ENCODE results near the gene ART1. TPM values are rescaled to one million over a fixed set of nuclear protein-coding genes. Genes with fewer than 3 reads are reported as not detected.
A peak's percentile ranks its signal among the peaks of the same experiment; 100 is the strongest.
"Not testable (repeated sequence)": the region's sequence is repeated elsewhere in the genome, so short reads cannot be mapped to it uniquely, and the experiment has no call there.

Gene ART1
- total RNA-seq = not detected

- Mint-ChIP-seq H3K36me3 (ENCODE audit: insufficient read depth) (no peaks in the 10 kb centered on the region), H3K27me3 (ENCODE audit: low read depth) (peaks cover 44% of the 10 kb centered on the region)
- no peak for ATAC-seq
Observed at GRCh38 chr11:3644817-3645235, at the start of gene ART1. Gene ART1, plus strand, starts transcription at chr11:3645128. Its CDS starts 14,086 bp downstream, at chr11:3659214.

GRCh38 chr11:3597743-3598142 lies 47.2 kb upstream of the ART1 start:
- H3K27me3 Mint-ChIP-seq (ENCODE audit: low read depth); H3K9me3 Mint-ChIP-seq; H3K4me3 Mint-ChIP-seq; H3K4me1 Mint-ChIP-seq (ENCODE audit: low read depth); ATAC-seq; H3K36me3 Mint-ChIP-seq (ENCODE audit: insufficient read depth); DNase-seq: not testable (repeated sequence)

More at GRCh38 chr11:3644817-3645235, at the start of gene ART1:
- DNase-seq = no peak
- Mint-ChIP-seq H3K9me3 (no peaks in the 10 kb centered on the region), H3K4me3 (no peak within 1 kb of the TSS), H3K4me1 (ENCODE audit: low read depth) (peaks cover 5% of the 10 kb centered on the region)

GRCh38 chr11:3600201-3600600 lies 44.7 kb upstream of the ART1 start:
- not testable (repeated sequence) for H3K4me3 Mint-ChIP-seq, ATAC-seq

GRCh38 chr11:3604167-3604566 lies 40.8 kb upstream of the ART1 start:
- Mint-ChIP-seq H3K36me3 (ENCODE audit: insufficient read depth) (no peaks in the 10 kb centered on the region), H3K9me3 (no peaks in the 10 kb centered on the region), H3K4me1 (ENCODE audit: low read depth) (no peaks in the 10 kb centered on the region), H3K4me3 (no peak overlapping the region), H3K27me3 (ENCODE audit: low read depth) (no peaks in the 10 kb centered on the region)
- DNase-seq (no peak), ATAC-seq (no peak)

More at GRCh38 chr11:3600201-3600600, 44.7 kb upstream of the ART1 start:
- not testable (repeated sequence) for H3K9me3 Mint-ChIP-seq; H3K27me3 Mint-ChIP-seq (ENCODE audit: low read depth); DNase-seq; H3K4me1 Mint-ChIP-seq (ENCODE audit: low read depth); H3K36me3 Mint-ChIP-seq (ENCODE audit: insufficient read depth)

GRCh38 chr11:3605283-3605662 lies 39.7 kb upstream of the ART1 start:
- no peaks in the 10 kb centered on the region for H3K4me1 Mint-ChIP-seq (ENCODE audit: low read depth)
- no peak overlapping the region for H3K4me3 Mint-ChIP-seq
- H3K9me3 Mint-ChIP-seq = no peaks in the 10 kb centered on the region
- ATAC-seq (no peak), DNase-seq (no peak)
- no peaks in the 10 kb centered on the region for H3K27me3 Mint-ChIP-seq (ENCODE audit: low read depth)
- H3K36me3 Mint-ChIP-seq (ENCODE audit: insufficient read depth) = no peaks in the 10 kb centered on the region

- no peaks in the 10 kb centered on the region for H3K9me3 Mint-ChIP-seq
- H3K4me3 Mint-ChIP-seq = no peak overlapping the region
- no peaks in the 10 kb centered on the region for H3K36me3 Mint-ChIP-seq (ENCODE audit: insufficient read depth)
- ATAC-seq = no peak
- H3K27me3 Mint-ChIP-seq (ENCODE audit: low read depth) = no peaks in the 10 kb centered on the region
- DNase-seq = no peak
- H3K4me1 Mint-ChIP-seq (ENCODE audit: low read depth) = no peaks in the 10 kb centered on the region
Observed at GRCh38 chr11:3605771-3606203, 39.1 kb upstream of the ART1 start.

- DNase-seq (no peak), ATAC-seq (no peak)
- H3K4me1 Mint-ChIP-seq (ENCODE audit: low read depth) = peaks cover 10% of the 10 kb centered on the region
- H3K4me3 Mint-ChIP-seq = no peak overlapping the region
- no peaks in the 10 kb centered on the region for H3K36me3 Mint-ChIP-seq (ENCODE audit: insufficient read depth)
- H3K9me3 Mint-ChIP-seq = no peaks in the 10 kb centered on the region
- no peaks in the 10 kb centered on the region for H3K27me3 Mint-ChIP-seq (ENCODE audit: low read depth)
Observed at GRCh38 chr11:3609416-3610265, 35.3 kb upstream of the ART1 start.

GRCh38 chr11:3610846-3611245 lies 34.1 kb upstream of the ART1 start:
- DNase-seq (no peak), ATAC-seq (no peak)
- H3K4me1 Mint-ChIP-seq (ENCODE audit: low read depth) = peaks cover 13% of the 10 kb centered on the region
- peaks cover 2% of the 10 kb centered on the region for H3K27me3 Mint-ChIP-seq (ENCODE audit: low read depth)
- no peak overlapping the region for H3K4me3 Mint-ChIP-seq
- no peaks in the 10 kb centered on the region for H3K36me3 Mint-ChIP-seq (ENCODE audit: insufficient read depth)
- no peaks in the 10 kb centered on the region for H3K9me3 Mint-ChIP-seq

GRCh38 chr11:3611976-3612678 lies 32.8 kb upstream of the ART1 start:
- DNase-seq = no peak
- no peaks in the 10 kb centered on the region for H3K36me3 Mint-ChIP-seq (ENCODE audit: insufficient read depth)
- H3K9me3 Mint-ChIP-seq = no peaks in the 10 kb centered on the region
- peaks cover 13% of the 10 kb centered on the region for H3K4me1 Mint-ChIP-seq (ENCODE audit: low read depth)
- peaks cover 2% of the 10 kb centered on the region for H3K27me3 Mint-ChIP-seq (ENCODE audit: low read depth)
- no peak for ATAC-seq
- no peak overlapping the region for H3K4me3 Mint-ChIP-seq

GRCh38 chr11:3613998-3614741 lies 30.8 kb upstream of the ART1 start:
- H3K4me1 Mint-ChIP-seq (ENCODE audit: low read depth) = peaks cover 13% of the 10 kb centered on the region
- H3K9me3 Mint-ChIP-seq = no peaks in the 10 kb centered on the region
- no peak for ATAC-seq
- peaks cover 2% of the 10 kb centered on the region for H3K27me3 Mint-ChIP-seq (ENCODE audit: low read depth)
- peak overlapping the region; percentile 58 for H3K4me3 Mint-ChIP-seq
- no peak for DNase-seq
- H3K36me3 Mint-ChIP-seq (ENCODE audit: insufficient read depth) = no peaks in the 10 kb centered on the region

GRCh38 chr11:3614742-3615171 lies 30.2 kb upstream of the ART1 start:
- peak; percentile 96 to 98 for ATAC-seq
- peaks cover 2% of the 10 kb centered on the region for H3K27me3 Mint-ChIP-seq (ENCODE audit: low read depth)

GRCh38 chr11:3615998-3616397 lies 28.9 kb upstream of the ART1 start:
- ATAC-seq (no peak), DNase-seq (no peak)
- no peaks in the 10 kb centered on the region for H3K9me3 Mint-ChIP-seq
- peaks cover 2% of the 10 kb centered on the region for H3K27me3 Mint-ChIP-seq (ENCODE audit: low read depth)
- H3K4me1 Mint-ChIP-seq (ENCODE audit: low read depth) = peaks cover 13% of the 10 kb centered on the region
- H3K36me3 Mint-ChIP-seq (ENCODE audit: insufficient read depth) = no peaks in the 10 kb centered on the region
- H3K4me3 Mint-ChIP-seq = no peak overlapping the region

More at GRCh38 chr11:3614742-3615171, 30.2 kb upstream of the ART1 start:
- Mint-ChIP-seq H3K36me3 (ENCODE audit: insufficient read depth) (no peaks in the 10 kb centered on the region), H3K9me3 (no peaks in the 10 kb centered on the region), H3K4me3 (peak overlapping the region; percentile 58), H3K4me1 (ENCODE audit: low read depth) (peaks cover 13% of the 10 kb centered on the region)
- peak; percentile 16 for DNase-seq

- ATAC-seq = no peak
Observed at GRCh38 chr11:3616721-3617460, 28.0 kb upstream of the ART1 start.

GRCh38 chr11:3617990-3618389 lies 26.9 kb upstream of the ART1 start:
- H3K36me3 Mint-ChIP-seq (ENCODE audit: insufficient read depth) = no peaks in the 10 kb centered on the region
- DNase-seq = no peak
- H3K27me3 Mint-ChIP-seq (ENCODE audit: low read depth) = peaks cover 2% of the 10 kb centered on the region
- H3K9me3 Mint-ChIP-seq = no peaks in the 10 kb centered on the region
- no peak for ATAC-seq
- no peak overlapping the region for H3K4me3 Mint-ChIP-seq
- peaks cover 13% of the 10 kb centered on the region for H3K4me1 Mint-ChIP-seq (ENCODE audit: low read depth)

More at GRCh38 chr11:3616721-3617460, 28.0 kb upstream of the ART1 start:
- Mint-ChIP-seq H3K36me3 (ENCODE audit: insufficient read depth) (no peaks in the 10 kb centered on the region), H3K9me3 (no peaks in the 10 kb centered on the region), H3K4me3 (no peak overlapping the region), H3K27me3 (ENCODE audit: low read depth) (peaks cover 2% of the 10 kb centered on the region), H3K4me1 (ENCODE audit: low read depth) (peaks cover 13% of the 10 kb centered on the region)
- DNase-seq = no peak
